HT-29 (cell line): ENCODE measurements around the gene PAK1. TPM values are rescaled to one million over a fixed set of nuclear protein-coding genes. Genes with fewer than 3 reads are reported as not detected.

ENCODE experiments used
- DNase-seq: peaks from one replicate; pipeline ENCODE4 v3.0.0-alpha.2; 2015; ENCODE audit warnings: low spot score
- total RNA-seq: library from RNA; depleted of rRNA; stranded (reverse); fragments of >200 nt; shearing (Covaris generic); gene quantifications from 2 replicates; pipeline ENCODE4 v1.2.3, GENCODE V29; 2014

Gene PAK1
- total RNA-seq, 1 experiment from 2014 or later: 64.3 TPM

GRCh38 chr11:77436969-77437368, 36.9 kb downstream of the PAK1 start:
- DNase-seq: no peak

- no peak for DNase-seq
Measured at GRCh38 chr11:77436506-77436905, 37.4 kb downstream of the PAK1 start.

- DNase-seq: no peak
Measured at GRCh38 chr11:77435972-77436371, 37.9 kb downstream of the PAK1 start.

DNA sequence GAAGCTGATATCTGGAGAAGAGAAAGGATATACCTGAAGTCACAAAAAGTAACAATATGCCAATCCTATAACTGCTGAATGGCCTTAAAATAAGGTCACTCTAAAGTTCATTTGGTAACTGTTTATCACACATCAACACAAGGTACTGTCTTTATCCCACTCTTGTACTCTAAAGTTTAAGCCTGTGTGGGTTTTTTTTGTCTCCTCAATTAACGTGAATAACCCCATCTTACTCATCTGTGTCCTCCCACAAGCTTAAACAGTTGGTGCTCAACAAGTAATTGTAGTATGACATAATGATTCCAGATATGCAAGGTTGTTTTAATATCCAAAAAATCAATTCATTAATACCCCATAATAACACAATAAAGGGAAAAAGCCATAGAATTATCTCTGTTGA, 42.1 kb downstream of the PAK1 start:
- no peak for DNase-seq

DNA sequence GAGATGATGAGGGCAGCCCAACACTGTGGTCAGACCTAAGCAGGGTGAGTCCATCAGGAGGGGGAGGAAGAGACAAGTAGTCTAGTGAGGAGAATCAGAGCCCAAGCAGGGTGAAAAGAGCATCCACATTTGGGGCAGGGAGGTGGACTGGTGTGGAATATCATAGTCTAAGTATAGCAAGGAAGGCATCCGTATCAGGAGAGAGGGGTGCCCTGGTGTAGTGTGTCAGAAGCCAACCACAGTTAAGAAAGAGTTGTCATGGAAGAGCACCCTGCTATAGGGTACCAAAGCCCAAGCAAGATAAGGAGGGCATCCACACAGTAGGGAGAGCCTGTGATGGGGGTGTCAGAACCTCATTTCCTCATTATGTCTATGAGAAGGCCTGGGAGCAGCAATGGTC, 45.3 kb downstream of the PAK1 start:
- no peak for DNase-seq

GRCh38 chr11:77425346-77425745, 48.5 kb downstream of the PAK1 start:
- DNase-seq: no peak

DNA sequence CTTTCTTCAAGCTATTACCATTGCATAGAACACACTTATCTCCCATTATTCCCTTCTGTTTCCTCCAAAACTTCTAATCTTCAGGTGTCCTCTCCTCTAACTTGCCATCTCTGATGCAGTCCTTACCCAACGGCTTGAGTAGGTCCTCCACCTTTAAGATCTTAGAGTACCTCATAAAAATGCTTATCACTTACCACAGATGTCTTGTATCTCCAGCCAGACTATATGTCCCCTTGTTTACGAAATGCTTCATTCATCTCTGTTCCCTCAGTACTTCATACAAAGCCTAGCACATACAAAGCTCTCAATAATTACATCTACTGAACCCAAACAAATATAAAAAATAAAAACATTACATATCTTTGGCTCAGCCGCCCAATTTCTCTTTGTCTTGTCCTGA, 49.2 kb downstream of the PAK1 start:
- DNase-seq: no peak

DNA sequence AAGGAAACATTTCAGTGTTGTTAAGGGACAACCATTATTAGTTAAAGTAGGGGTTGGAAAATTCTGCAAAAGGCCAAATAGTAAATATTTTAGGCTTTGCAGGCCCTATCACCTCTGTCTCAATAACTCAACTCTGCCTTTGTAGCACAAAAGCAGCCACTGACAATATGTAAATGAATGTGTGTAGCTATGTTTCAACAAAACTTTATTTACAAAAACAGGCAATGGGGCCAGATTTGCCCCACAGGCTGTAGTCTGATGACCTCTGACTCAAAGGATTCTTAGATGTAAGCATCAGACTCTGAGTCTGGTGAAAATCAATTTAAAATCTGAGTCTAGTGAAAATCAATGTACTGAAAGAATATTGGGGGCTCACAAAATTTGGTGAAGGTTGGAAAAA, 50.3 kb downstream of the PAK1 start:
- DNase-seq: no peak

DNA sequence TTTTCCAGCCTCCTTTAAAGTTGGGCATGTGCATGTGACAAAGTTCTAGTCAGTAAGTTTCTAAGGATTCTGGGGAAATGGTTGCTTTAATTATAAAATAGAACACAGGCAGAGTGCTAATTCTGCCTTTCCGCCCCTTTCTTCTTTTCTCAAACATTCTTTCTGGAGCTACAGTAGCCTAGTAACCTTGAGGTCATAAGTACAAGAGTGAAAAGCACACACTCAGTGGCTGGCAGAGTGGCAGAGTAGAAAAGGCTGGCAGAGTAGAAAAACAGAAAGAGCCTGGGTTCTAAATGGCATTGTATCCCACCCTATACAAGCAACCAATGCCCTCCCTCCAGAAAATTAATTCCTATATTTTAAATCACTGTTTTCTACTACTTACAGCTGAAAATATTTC, 51.2 kb downstream of the PAK1 start:
- DNase-seq: no peak

DNA sequence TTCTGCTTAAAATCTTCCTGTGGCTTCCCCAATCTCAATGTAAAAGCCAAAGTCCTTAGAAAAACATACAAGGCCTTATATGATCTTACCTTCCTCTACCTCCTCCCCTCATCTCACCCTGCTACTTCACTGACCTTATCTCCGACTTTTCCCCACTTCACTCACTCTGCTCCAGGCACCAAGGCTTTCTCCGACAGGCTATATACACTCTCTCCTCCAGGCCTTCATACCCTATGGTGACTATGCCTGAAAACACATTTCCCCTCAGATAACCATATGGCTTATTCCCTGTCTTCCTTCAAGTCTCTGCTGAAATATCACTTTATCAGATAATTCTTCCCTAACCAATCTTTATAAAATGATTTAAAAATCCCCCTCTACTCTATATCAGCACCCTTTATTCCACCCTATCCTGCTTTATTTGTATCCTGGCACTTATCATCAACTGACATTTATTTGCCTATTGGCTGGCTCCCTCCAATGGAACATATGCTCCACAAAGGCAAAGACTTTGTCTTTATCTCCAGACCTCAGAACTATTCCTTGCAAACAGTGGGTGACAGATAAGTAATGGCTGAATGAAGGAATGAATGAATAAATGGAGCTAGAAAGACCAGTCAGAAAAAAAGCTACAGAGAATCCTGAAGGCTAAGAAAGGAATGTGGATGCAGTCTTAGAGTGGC, 52.7 kb downstream of the PAK1 start:
- no peak for DNase-seq

GRCh38 chr11:77418971-77419597, 54.8 kb downstream of the PAK1 start:
- peak; percentile 24 for DNase-seq

DNA sequence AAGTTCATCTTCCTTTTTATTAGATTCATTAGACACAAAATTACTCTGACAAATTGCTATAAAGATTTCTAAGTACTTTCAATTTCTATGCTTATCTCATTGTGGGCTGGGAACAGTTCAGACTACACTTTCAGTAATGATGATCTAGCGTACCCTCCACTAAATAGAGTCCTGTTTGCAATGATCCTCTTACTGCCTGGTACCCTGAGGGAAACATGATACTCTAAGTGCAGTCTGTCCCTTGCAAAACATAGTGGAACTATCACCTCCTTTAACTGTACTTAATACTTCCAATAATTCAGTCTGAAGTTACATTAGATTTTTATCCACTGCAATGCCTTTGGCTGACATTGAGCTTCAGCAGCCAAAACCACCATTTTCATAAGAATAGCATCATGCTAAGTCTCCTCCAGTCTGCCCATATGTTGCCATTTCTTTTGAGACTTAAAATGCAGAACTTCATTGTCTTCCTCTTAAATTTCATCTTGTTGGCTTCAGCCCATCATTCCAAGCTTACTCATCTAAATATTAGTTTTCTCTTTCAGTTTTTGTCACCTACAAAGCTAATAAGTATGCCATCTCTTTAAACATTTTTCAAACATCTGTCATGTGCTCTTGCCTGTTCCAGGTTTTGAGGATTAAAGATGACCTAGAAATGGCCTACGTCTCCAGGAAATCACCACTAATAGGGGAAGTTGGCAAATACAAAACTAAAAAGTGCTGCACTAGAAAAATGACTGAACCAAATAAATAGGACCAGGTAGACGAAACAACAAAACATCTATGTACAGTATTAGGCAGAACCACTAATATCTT, 55.5 kb downstream of the PAK1 start:
- no peak for DNase-seq

DNA sequence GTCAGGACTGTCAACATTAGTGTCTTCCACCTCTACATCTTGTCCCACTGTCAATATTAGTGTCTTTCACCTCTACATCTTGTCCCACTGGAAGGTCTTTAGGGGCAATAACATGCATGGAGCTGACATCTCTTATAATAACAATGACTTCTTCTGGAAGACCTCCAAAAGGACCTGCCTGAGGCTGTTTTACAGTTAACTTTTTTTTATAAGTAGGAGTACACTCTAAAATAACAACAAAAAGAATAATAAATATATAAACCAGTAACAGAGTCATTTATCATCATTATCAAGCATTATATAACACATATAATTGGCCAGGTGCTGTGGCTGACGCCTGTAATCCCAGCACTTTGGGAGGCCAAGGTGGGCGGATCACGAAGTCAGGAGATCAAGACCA, 57.5 kb downstream of the PAK1 start:
- no peak for DNase-seq

- DNase-seq: no peak
Measured at GRCh38 chr11:77413850-77414460, 59.9 kb downstream of the PAK1 start.

GRCh38 chr11:77412814-77413213, 61.1 kb downstream of the PAK1 start:
- no peak for DNase-seq

DNA sequence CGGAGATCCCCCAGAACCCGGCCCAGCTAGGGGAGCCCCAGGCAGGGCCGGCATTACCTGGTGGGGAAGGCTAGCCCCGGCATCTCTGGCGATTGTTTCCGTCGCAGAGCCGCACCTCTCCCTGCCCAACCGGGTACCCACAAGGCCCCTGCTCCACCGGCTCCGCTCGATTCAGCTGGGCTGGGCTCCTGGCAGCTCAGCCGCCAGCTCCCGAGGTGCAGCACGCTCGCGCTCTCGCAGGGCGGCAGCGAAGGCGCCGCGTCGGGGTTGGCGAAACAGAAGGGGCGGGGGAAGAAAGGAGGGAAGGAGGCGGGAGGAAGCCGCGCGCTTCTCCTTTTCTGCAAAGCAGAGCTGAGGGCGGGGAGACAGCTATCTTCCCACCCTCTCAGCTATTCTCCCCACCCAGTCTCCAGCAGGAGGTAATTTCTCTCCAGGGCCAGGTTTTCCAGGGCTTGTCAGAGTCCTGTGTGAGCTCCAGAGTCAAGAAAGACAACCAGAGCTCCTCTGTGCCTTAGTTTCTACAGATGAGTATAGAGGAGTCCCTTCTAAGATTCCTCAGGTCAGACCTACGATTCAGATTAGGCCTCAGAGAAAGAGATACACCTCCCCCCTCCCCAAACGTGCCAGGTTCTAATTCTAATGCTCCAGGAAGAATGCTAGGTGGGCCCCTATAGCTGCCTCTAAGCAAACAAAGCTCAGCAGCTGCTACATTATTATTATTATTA, 62.0 kb downstream of the PAK1 start:
- peak; percentile 94 for DNase-seq

DNA sequence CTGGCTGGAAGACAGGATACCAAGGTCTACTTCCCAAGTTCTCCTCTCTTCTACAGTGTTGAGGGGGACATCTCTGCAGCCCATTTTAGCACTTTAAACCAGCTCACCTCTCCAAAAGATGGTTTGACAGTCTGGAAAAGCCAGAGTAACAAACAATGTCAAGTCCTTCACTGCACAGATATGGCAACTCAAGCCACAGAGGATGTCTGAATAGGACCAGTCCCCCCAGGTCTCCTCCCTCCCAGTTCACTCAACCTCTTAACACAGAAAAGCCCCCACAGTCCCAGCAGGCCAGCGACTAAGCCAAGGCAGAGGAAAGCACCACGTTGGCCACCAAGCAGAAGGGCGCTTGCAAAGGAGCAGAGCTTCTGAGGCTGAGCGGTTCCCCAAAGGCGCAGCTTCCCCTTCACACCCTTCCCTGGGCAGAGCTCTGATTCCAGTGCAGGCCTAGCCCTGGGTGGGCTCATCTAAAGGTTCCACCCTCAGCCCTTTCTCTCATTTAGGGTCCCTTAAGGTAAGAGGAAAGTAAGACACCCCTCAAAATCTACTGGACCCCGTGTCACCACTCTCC, 62.7 kb downstream of the PAK1 start:
- DNase-seq: peak; percentile 42

DNA sequence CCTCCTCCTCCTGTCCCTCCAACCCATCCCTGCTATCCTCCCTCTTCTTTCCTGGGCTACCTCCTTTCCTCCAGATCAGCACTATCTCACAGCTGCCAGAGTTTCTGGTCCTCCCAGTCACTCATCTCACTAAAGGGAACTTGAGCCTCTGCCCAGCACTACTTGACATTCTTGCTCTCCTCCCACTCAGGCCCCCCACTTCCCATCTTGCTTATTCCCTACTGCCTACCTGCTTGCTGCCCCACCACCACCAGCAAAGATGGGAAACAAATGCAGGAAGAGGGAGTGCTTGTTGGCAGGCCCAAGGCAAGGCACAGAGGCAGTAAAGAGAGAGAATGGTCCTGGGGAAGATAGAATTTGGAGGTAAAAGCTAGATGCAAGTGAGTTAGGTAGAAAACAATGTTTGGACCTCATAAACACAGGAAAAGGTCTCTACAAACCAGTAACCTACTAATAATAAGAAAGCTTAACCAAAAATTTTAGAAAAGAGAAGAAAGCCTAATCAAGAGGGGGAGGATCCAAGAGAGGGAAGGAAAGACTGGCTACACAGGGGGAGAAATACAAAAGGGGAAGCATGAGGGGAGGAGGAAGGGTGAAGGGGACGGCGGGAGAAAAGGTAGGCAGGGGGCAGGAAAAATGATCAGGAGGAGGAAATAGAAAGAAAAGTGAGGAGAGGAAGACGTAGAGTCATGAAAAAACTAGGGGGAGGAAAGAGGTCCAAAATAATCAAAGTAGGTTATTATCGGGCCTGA, 63.6 kb downstream of the PAK1 start:
- no peak for DNase-seq

DNA sequence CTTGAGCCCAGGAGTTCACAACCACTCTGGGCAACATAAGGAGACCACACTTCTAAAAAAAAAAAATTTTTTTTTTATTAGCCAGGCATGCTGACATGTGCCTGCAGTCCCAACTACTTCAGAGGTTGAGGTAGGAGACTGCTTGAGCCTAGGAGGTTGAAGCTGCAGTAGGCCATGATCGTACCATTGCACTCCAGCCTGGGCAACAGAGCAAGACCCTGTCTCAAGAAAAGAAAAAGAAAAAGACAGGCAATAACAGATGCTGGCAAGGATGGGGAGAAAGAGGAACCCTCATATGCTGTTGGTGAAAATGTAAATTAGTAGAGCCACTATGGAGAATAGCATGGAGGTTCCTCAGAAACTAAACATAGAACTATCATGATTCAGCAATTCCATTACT, 64.8 kb downstream of the PAK1 start:
- DNase-seq: no peak

GRCh38 chr11:77407613-77408012, 66.3 kb downstream of the PAK1 start:
- DNase-seq: peak; percentile 86

DNA sequence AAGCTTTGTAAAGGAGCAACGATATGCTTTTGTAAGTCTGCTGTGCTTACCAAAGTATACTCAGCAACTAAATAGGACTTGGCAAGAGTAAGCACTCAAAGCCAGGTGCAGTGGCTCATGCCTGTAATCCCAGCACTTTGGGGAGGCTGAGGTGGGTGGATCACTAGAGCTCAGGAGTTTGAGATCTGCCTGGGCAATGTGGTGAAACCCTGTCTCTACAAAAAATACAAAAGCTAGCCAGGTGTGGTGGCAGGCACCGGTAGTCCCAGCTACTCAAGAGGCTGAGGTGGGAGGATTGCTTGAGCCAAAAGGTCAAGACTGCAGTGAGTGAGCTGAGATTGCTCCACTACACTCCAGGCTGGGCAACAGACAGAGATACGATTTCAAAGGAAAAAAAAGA, 67.5 kb downstream of the PAK1 start:
- no peak for DNase-seq
